Tibial nerve (tissue), 4 donors: ENCODE data around the gene OGFR. TPM values are rescaled to one million over a fixed set of nuclear protein-coding genes. Genes with fewer than 3 reads are reported as not detected.

Source experiments
- DNase-seq, 2 donors: peaks; one replicate each; pipeline ENCODE4 v3.0.0-alpha.2; 2019; ENCODE audit warnings: low spot score in 2 of 2
- H3K27ac ChIP-seq, 4 donors: fragments of 200-600 bp; sonication (generic) in 3 of 4; one replicate each; pipeline ENCODE4 v1.5.1; 2017 to 2019; ENCODE audit warnings: mild to moderate bottlenecking in 1 of 4
- H3K27me3 ChIP-seq, 2 donors: fragments of 200-600 bp; sonication (generic) in 1 of 2; one replicate each; pipeline versions ENCODE4 v1.5.1 to v1.6.0; 2017 to 2019
- H3K36me3 ChIP-seq, 3 donors: fragments of 200-600 bp; sonication (generic); one replicate each; pipeline ENCODE4 v1.5.1; 2018 to 2019
- H3K4me1 ChIP-seq, 4 donors: fragments of 200-600 bp; sonication (generic) in 3 of 4; one replicate each; pipeline ENCODE4 v1.5.1; 2017 to 2019
- H3K4me3 ChIP-seq, 4 donors: fragments of 200-600 bp; sonication (generic) in 3 of 4; one replicate each; pipeline ENCODE4 v1.5.1; 2017 to 2019; ENCODE audit warnings: mild to moderate bottlenecking in 1 of 4, moderate library complexity in 1 of 4
- H3K9me3 ChIP-seq, 4 donors: fragments of 200-600 bp; sonication (generic) in 3 of 4; one replicate each; pipeline ENCODE4 v1.5.1; 2017 to 2019
- CTCF ChIP-seq, 5 experiments: fragments of 200-600 bp in 3 of 5; fragments of 450-650 bp in 2 of 5; sonication (generic) in 3 of 5; IDR thresholded peaks; one replicate each; pipeline ENCODE4 v1.5.1; 2016 to 2019; ENCODE audit warnings: antibody characterized with exemption in 5 of 5, mild to moderate bottlenecking in 3 of 5, moderate library complexity in 2 of 5
- EP300 ChIP-seq, 2 donors: sonication (generic); formaldehyde crosslinking; IDR thresholded peaks; one replicate each; pipeline ENCODE4 v1.6.1; 2017; ENCODE audit warnings: antibody characterized with exemption in 2 of 2, mild to moderate bottlenecking in 1 of 2
- POLR2A ChIP-seq, 2 donors: fragments of 450-650 bp; IDR thresholded peaks; one replicate each; pipeline ENCODE4 v1.6.1; 2017; ENCODE audit warnings: antibody characterized with exemption in 2 of 2, mild to moderate bottlenecking in 2 of 2, moderate library complexity in 2 of 2
- WGBS, 2 donors: methylation state at CpG; one replicate each; pipeline ENCODE4 v1.1.5; 2018; 5-methylcytosine and 5-hydroxymethylcytosine counted together
- total RNA-seq, 4 donors: library from RNA; depleted of rRNA; stranded (reverse); fragments of >200 nt; gene quantifications; one replicate each; pipeline ENCODE4 v1.1.0, GENCODE V29; 2016

The OGFR gene
- total RNA-seq, 4 donors from 2014 or later, result 67.1 to 108 (median 80.8) TPM

GRCh38 chr20:62778601-62779416 is 25.8 kb upstream of the OGFR start:
- Histone ChIP-seq H3K27ac (no peak overlapping the region), H3K4me3 (no peak overlapping the region), H3K4me1 (peaks cover 0 to 12% (median 0%) of the 10 kb centered on the region in 4 donors), H3K36me3 (no peaks in the 10 kb centered on the region), H3K27me3 (no peaks in the 10 kb centered on the region), H3K9me3 (no peaks in the 10 kb centered on the region)
- no peak for TF ChIP-seq POLR2A (IDR thresholded peaks at IDR 0.05)
- TF ChIP-seq EP300 (IDR thresholded peaks at IDR 0.05), result no peak
- no peak for TF ChIP-seq CTCF (IDR thresholded peaks at IDR 0.05)
- no peak for DNase-seq
- WGBS, 2 donors, result 70 to 73% methylated on average over 18 to 24 of the region's 24 CpGs

GRCh38 chr20:62779417-62779685 is 25.3 kb upstream of the OGFR start:
- no peaks in the 10 kb centered on the region for H3K9me3 ChIP-seq
- TF ChIP-seq CTCF (IDR thresholded peaks at IDR 0.05) (no peak), POLR2A (IDR thresholded peaks at IDR 0.05) (no peak), EP300 (IDR thresholded peaks at IDR 0.05) (no peak)
- WGBS, 2 donors, result 80 to 82% methylated on average over 7 of the region's 7 CpGs
- no peak for DNase-seq
- H3K36me3 ChIP-seq, result no peaks in the 10 kb centered on the region
- no peak overlapping the region for H3K27ac ChIP-seq
- no peak overlapping the region for H3K4me3 ChIP-seq
- peaks cover 0 to 12% (median 0%) of the 10 kb centered on the region in 4 donors for H3K4me1 ChIP-seq
- H3K27me3 ChIP-seq, result no peaks in the 10 kb centered on the region

- H3K4me3 ChIP-seq, result no peak overlapping the region
- H3K27me3 ChIP-seq, result no peaks in the 10 kb centered on the region
- DNase-seq, result no peak
- TF ChIP-seq POLR2A (IDR thresholded peaks at IDR 0.05) (no peak), CTCF (IDR thresholded peaks at IDR 0.05) (no peak), EP300 (IDR thresholded peaks at IDR 0.05) (no peak)
- peaks cover 0 to 12% (median 0%) of the 10 kb centered on the region in 4 donors for H3K4me1 ChIP-seq
- no peaks in the 10 kb centered on the region for H3K36me3 ChIP-seq
- 76 to 84% methylated on average over 20 of the region's 20 CpGs for WGBS, 2 donors
- H3K27ac ChIP-seq, result no peak overlapping the region
- H3K9me3 ChIP-seq, result no peaks in the 10 kb centered on the region
Measured at GRCh38 chr20:62780204-62780603, 24.4 kb upstream of the OGFR start.

GRCh38 chr20:62780696-62781095 is 23.9 kb upstream of the OGFR start:
- Histone ChIP-seq H3K36me3 (no peaks in the 10 kb centered on the region), H3K4me1 (peaks cover 0 to 12% (median 2%) of the 10 kb centered on the region in 4 donors), H3K27ac (no peak overlapping the region), H3K4me3 (no peak overlapping the region), H3K27me3 (no peaks in the 10 kb centered on the region), H3K9me3 (no peaks in the 10 kb centered on the region)
- TF ChIP-seq EP300 (IDR thresholded peaks at IDR 0.05), result no peak
- no peak for TF ChIP-seq POLR2A (IDR thresholded peaks at IDR 0.05)
- no peak for TF ChIP-seq CTCF (IDR thresholded peaks at IDR 0.05)
- DNase-seq, result no peak
- WGBS, 2 donors, result 84% methylated on average over 14 of the region's 17 CpGs

GRCh38 chr20:62782149-62782892 is 22.3 kb upstream of the OGFR start:
- Histone ChIP-seq H3K27me3 (peaks cover 0 to 5% of the 10 kb centered on the region in 2 donors), H3K36me3 (no peaks in the 10 kb centered on the region), H3K4me1 (peaks cover 0 to 6% (median under 1%) of the 10 kb centered on the region in 4 donors), H3K27ac (no peak overlapping the region), H3K4me3 (no peak overlapping the region), H3K9me3 (no peaks in the 10 kb centered on the region)
- 83 to 84% methylated on average over 18 of the region's 18 CpGs for WGBS, 2 donors
- DNase-seq, result no peak
- TF ChIP-seq CTCF (IDR thresholded peaks at IDR 0.05), result no peak
- no peak for TF ChIP-seq EP300 (IDR thresholded peaks at IDR 0.05)
- TF ChIP-seq POLR2A (IDR thresholded peaks at IDR 0.05), result no peak
